Ovary (tissue), 9 donors: Measurements from ENCODE around the gene GRB2. TPM values are rescaled to one million over a fixed set of nuclear protein-coding genes. Genes with fewer than 3 reads are reported as not detected.
"Not testable (repeated sequence)": the region's sequence is repeated elsewhere in the genome, so short reads cannot be mapped to it uniquely, and the experiment has no call there.

Experiments used
- DNase-seq, 5 donors: peaks; one replicate each; pipeline ENCODE4 v3.0.0-alpha.2; 2019 to 2020
- H3K27ac ChIP-seq, 2 donors: fragments of 200-600 bp; one replicate each; pipeline versions ENCODE4 v1.5.1 to v1.8.0; 2019 to 2022
- H3K27me3 ChIP-seq: fragments of 200-600 bp; one replicate; pipeline ENCODE4 v1.8.0; 2022
- H3K36me3 ChIP-seq: fragments of 200-600 bp; sonication (generic); one replicate; pipeline ENCODE4 v1.5.1; 2019
- H3K4me1 ChIP-seq: one replicate; pipeline ENCODE4 v1.8.1; 2013; ENCODE audit warnings: mild to moderate bottlenecking, moderate library complexity; ENCODE audit not compliant: insufficient read depth
- H3K4me3 ChIP-seq: fragments of 200-600 bp; sonication (generic); one replicate; pipeline ENCODE4 v1.5.1; 2017
- H3K9me3 ChIP-seq, 2 donors: fragments of 200-600 bp in 1 of 2; sonication (generic) in 1 of 2; one replicate each; pipeline versions ENCODE4 v1.5.1 to v1.8.1; 2013 to 2019; ENCODE audit warnings: mild to moderate bottlenecking in 1 of 2, moderate library complexity in 1 of 2
- CTCF ChIP-seq, 3 donors: fragments of 450-650 bp in 2 of 3; fragments of 200-600 bp in 1 of 3; IDR thresholded peaks; one replicate each; pipeline versions ENCODE4 v1.5.1 to v1.8.0; 2016 to 2022; ENCODE audit warnings: antibody characterized with exemption in 3 of 3, mild to moderate bottlenecking in 1 of 3
- EP300 ChIP-seq: sonication (generic); formaldehyde crosslinking; IDR thresholded peaks from one replicate; pipeline ENCODE4 v1.6.1; 2017; ENCODE audit warnings: antibody characterized with exemption
- POLR2A ChIP-seq: fragments of 450-650 bp; IDR thresholded peaks from one replicate; pipeline ENCODE4 v1.6.1; 2017; ENCODE audit warnings: antibody characterized with exemption, mild to moderate bottlenecking, moderate library complexity
- WGBS, 3 donors: extraction: QIAGEN DNeasy Blood & Tissue Kit in 1 of 3; methylation state at CpG; one replicate each; pipeline versions ENCODE4 v1.1.5 to v1.1.7; 2013 to 2017; 5-methylcytosine and 5-hydroxymethylcytosine counted together
- intact Hi-C, 4 donors: fragments of 100-400 bp; cut with DNase I; formaldehyde crosslinking; loops; one replicate each; pipeline versions ENCODE4 v1.11.0 to v1.15.1; 2022 to 2023
- polyA plus RNA-seq, 2 donors: library from polyadenylated mRNA; stranded (reverse); fragments of 200-250 nt in 1 of 2; fragments of 350-450 nt in 1 of 2; fragmentation: Illumina TruSeq in 1 of 2; extraction: RNeasy Lipid Tissue Mini Kit (QIAGEN cat#74804) in 1 of 2; gene quantifications; one replicate each; pipeline ENCODE4 v1.2.3, GENCODE V29; 2013 to 2014
- total RNA-seq, 7 donors: library from RNA; depleted of rRNA in 2 of 7; stranded (reverse); fragments of >200 nt in 2 of 7; fragmentation: NEBNext Ultra II Directional in 3 of 7; extraction: Animal tissue kit (Norgen Biotek cat#: 25700) in 3 of 7; gene quantifications; one replicate each; pipeline versions ENCODE4 v1.1.0 to v1.2.4, GENCODE V29; 2016 to 2023
- donor health status: DM: no; HTN: no; CAD: no; lungs with moderate emphysema.
- donor health status: DM: no; HTN: no; CAD: no.
- donor health status: Bipolar disorder and iron deficiency.
- donor health status: DM: yes; HTN: yes; CAD: no.
- donor health status: DM: no; HTN: no; CAD: no.
- donor health status: DM: yes; HTN: yes; CAD: no.

GRB2 gene
- total and polyA plus RNA-seq, 9 donors, result 41.5 to 88.2 (median 62.6) TPM

- TF ChIP-seq EP300 (no peak), CTCF (IDR thresholded peaks at IDR 0.05) (no peak), POLR2A (no peak)
- intact Hi-C loops, result no loop called here
- Histone ChIP-seq H3K27ac (no peak overlapping the region), H3K36me3 (no peaks in the 10 kb centered on the region), H3K9me3 (no peaks in the 10 kb centered on the region), H3K4me3 (no peak overlapping the region), H3K27me3 (no peaks in the 10 kb centered on the region), H3K4me1 (no peaks in the 10 kb centered on the region)
- WGBS, 3 donors, result 41 to 52% (median 43%) methylated on average over 17 of the region's 17 CpGs
- no peak for DNase-seq
Measured at GRCh38 chr17:75447951-75448856, 42.7 kb upstream of the GRB2 start.

- intact Hi-C loops, H3K27ac ChIP-seq: not testable (repeated sequence)
- 90 to 95% (median 91%) methylated on average over 6 of the region's 6 CpGs for WGBS, 3 donors
Measured at GRCh38 chr17:75445896-75446295, 40.4 kb upstream of the GRB2 start.

GRCh38 chr17:75445296-75445695 is 39.8 kb upstream of the GRB2 start:
- DNase-seq, result no peak
- H3K36me3 ChIP-seq, result no peaks in the 10 kb centered on the region
- no peaks in the 10 kb centered on the region for H3K27me3 ChIP-seq
- H3K9me3 ChIP-seq, result no peaks in the 10 kb centered on the region
- 75 to 82% (median 77%) methylated on average over 3 of the region's 3 CpGs for WGBS, 3 donors
- H3K4me3 ChIP-seq, result no peak overlapping the region
- no peak for TF ChIP-seq POLR2A
- TF ChIP-seq CTCF (IDR thresholded peaks at IDR 0.05), result no peak
- no peak for TF ChIP-seq EP300
- intact Hi-C loops, result no loop called here
- H3K4me1 ChIP-seq, result no peaks in the 10 kb centered on the region
- H3K27ac ChIP-seq, result no peak overlapping the region

More at GRCh38 chr17:75445896-75446295, 40.4 kb upstream of the GRB2 start:
- not testable (repeated sequence) for H3K4me3 ChIP-seq, DNase-seq, H3K4me1 ChIP-seq, H3K27me3 ChIP-seq, H3K9me3 ChIP-seq, H3K36me3 ChIP-seq

- intact Hi-C loops, result no loop called here
- H3K9me3 ChIP-seq, result no peaks in the 10 kb centered on the region
- H3K27ac ChIP-seq, result no peak overlapping the region
- no peaks in the 10 kb centered on the region for H3K36me3 ChIP-seq
- 80 to 88% (median 81%) methylated on average over 4 of the region's 4 CpGs for WGBS, 3 donors
- H3K4me1 ChIP-seq, result no peaks in the 10 kb centered on the region
- no peaks in the 10 kb centered on the region for H3K27me3 ChIP-seq
- TF ChIP-seq POLR2A (no peak), EP300 (no peak), CTCF (IDR thresholded peaks at IDR 0.05) (no peak)
- no peak for DNase-seq
- no peak overlapping the region for H3K4me3 ChIP-seq
Measured at GRCh38 chr17:75442168-75443103, 37.0 kb upstream of the GRB2 start.
